A549 (cell line): ENCODE measurements around the gene EEIG1. TPM values are rescaled to one million over a fixed set of nuclear protein-coding genes. Genes with fewer than 3 reads are reported as not detected.

Experiments used
- ATAC-seq, 2 experiments: fragments of 200-7000 bp in 1 of 2; fragments of >200 bp in 1 of 2; cut with Nextera tagmentation in 1 of 2; cut with Tn5 transposase in 1 of 2; 3 replicates each; pipeline versions ENCODE4 v1.8.0 to v1.9.1; 2018 to 2020; ENCODE audit warnings: mild to moderate bottlenecking in 1 of 2, moderate library complexity in 1 of 2
- CTCF ChIA-PET: fragments of 300-600 bp; sonication (Branson Sonifier 250); formaldehyde crosslinking; extraction: SDS; loops from one replicate; lab custom pipeline; 2021; ENCODE audit warnings: antibody characterized with exemption, inconsistent platforms; lab: Yijun Ruan, JAX
- POLR2A ChIA-PET: fragments of 350-600 bp; formaldehyde crosslinking; extraction: SDS; loops from one replicate; lab custom pipeline; 2021; ENCODE audit warnings: antibody characterized with exemption, inconsistent platforms; lab: Yijun Ruan, JAX
- DNase-seq, 2 experiments: peaks; one replicate each; pipeline versions ENCODE4 v3.0.0 to v3.0.0-alpha.2; 2011 to 2016; ENCODE audit warnings: low read depth in 1 of 2, low spot score in 1 of 2
- FAIRE-seq: peaks from 2 replicates; lab custom pipeline; 2011; peaks lifted over from hg19 to GRCh38; lab: Jason Lieb, UNC
- H3K27ac ChIP-seq, 2 experiments: fragments of >200 bp; sonication (Bioruptor Twin); formaldehyde crosslinking; 3 replicates each; pipeline ENCODE4 v1.5.1; 2016 to 2017
- H3K4me1 ChIP-seq: fragments of >200 bp; sonication (Bioruptor Twin); formaldehyde crosslinking; 3 replicates; pipeline ENCODE4 v1.6.1; 2016
- H3K4me2 ChIP-seq: fragments of >200 bp; sonication (Bioruptor Twin); formaldehyde crosslinking; 3 replicates; pipeline ENCODE4 v1.6.1; 2016
- H3K4me3 ChIP-seq: fragments of >200 bp; sonication (Bioruptor Twin); formaldehyde crosslinking; 3 replicates; pipeline ENCODE4 v1.5.1; 2016
- H3K9me3 ChIP-seq: fragments of >200 bp; sonication (Bioruptor Twin); formaldehyde crosslinking; 3 replicates; pipeline ENCODE4 v1.6.1; 2016
- BHLHE40 ChIP-seq: IDR thresholded peaks from 2 replicates; pipeline ENCODE4 v1.6.1; 2012; ENCODE audit warnings: low read depth, low read length, inconsistent platforms
- CEBPB ChIP-seq, 2 experiments: fragments of >200 bp in 1 of 2; sonication (Bioruptor Twin) in 1 of 2; formaldehyde crosslinking in 1 of 2; IDR thresholded peaks; 2 replicates each; pipeline ENCODE4 v1.6.1; 2012 to 2016
- EHMT2 ChIP-seq: fragments of 200-600 bp; sonication (generic); IDR thresholded peaks from 2 replicates; pipeline ENCODE4 v1.6.1; 2016; ENCODE audit warnings: antibody characterized with exemption, low read depth, mild to moderate bottlenecking, moderate library complexity
- FOSL2 ChIP-seq, 2 experiments: fragments of 450-650 bp in 1 of 2; fragments of >200 bp in 1 of 2; sonication (Bioruptor Twin) in 1 of 2; formaldehyde crosslinking; IDR thresholded peaks; 2 replicates each; pipeline versions ENCODE4 v1.5.0 to v1.6.1; 2016 to 2020; ENCODE audit warnings: mild to moderate bottlenecking in 1 of 2, moderate library complexity in 1 of 2
- HOXB13 ChIP-seq: fragments of 250-450 bp; sonication (Bioruptor Pico); IDR thresholded peaks from 2 replicates; pipeline ENCODE4 v1.5.0; 2020; ENCODE audit warnings: low read depth, mild to moderate bottlenecking, moderate library complexity
- KDM1A ChIP-seq: fragments of 200-600 bp; sonication (generic); IDR thresholded peaks from 2 replicates; pipeline ENCODE4 v1.6.1; 2016; ENCODE audit warnings: low read depth, mild to moderate bottlenecking
- KDM5A ChIP-seq: fragments of 200-600 bp; sonication (generic); IDR thresholded peaks from 2 replicates; pipeline ENCODE4 v1.6.1; 2016; ENCODE audit warnings: antibody characterized with exemption, mild to moderate bottlenecking
- MAFK ChIP-seq: fragments of 450-650 bp; IDR thresholded peaks from 2 replicates; pipeline ENCODE4 v1.6.1; 2014; ENCODE audit not compliant: partially characterized antibody
- MAX ChIP-seq: IDR thresholded peaks from 2 replicates; pipeline ENCODE4 v1.6.1; 2012
- MAZ ChIP-seq: fragments of 150-350 bp; IDR thresholded peaks from 2 replicates; pipeline ENCODE4 v1.6.1; 2014; ENCODE audit warnings: antibody characterized with exemption, low read depth, low read length, borderline replicate concordance
- MYC ChIP-seq: IDR thresholded peaks from 2 replicates; pipeline ENCODE4 v1.6.1; 2012; ENCODE audit warnings: mild to moderate bottlenecking, inconsistent platforms, low read length, improper control_type of control experiment, borderline replicate concordance
- NPAS2 ChIP-seq: fragments of 250-450 bp; sonication (Bioruptor Pico); IDR thresholded peaks from 2 replicates; pipeline ENCODE4 v1.8.0; 2022; ENCODE audit warnings: mild to moderate bottlenecking, moderate library complexity, borderline replicate concordance
- PHF8 ChIP-seq: fragments of 200-600 bp; sonication (generic); IDR thresholded peaks from 2 replicates; pipeline ENCODE4 v1.6.1; 2016; ENCODE audit warnings: low read depth, mild to moderate bottlenecking, antibody characterized with exemption, moderate library complexity, borderline replicate concordance
- RFX5 ChIP-seq: fragments of 450-650 bp; IDR thresholded peaks from 2 replicates; pipeline ENCODE4 v1.7.1; 2014; ENCODE audit warnings: antibody characterized with exemption, mild to moderate bottlenecking, moderate library complexity
- TFCP2L1 ChIP-seq: fragments of 250-450 bp; sonication (Bioruptor Pico); IDR thresholded peaks from 2 replicates; pipeline ENCODE4 v1.5.0; 2021; ENCODE audit warnings: mild to moderate bottlenecking
- TP53 ChIP-seq: fragments of 250-450 bp; sonication (Bioruptor Pico); IDR thresholded peaks from 2 replicates; pipeline ENCODE4 v1.5.0; 2021; ENCODE audit warnings: mild to moderate bottlenecking, moderate library complexity
- ZC3H11A ChIP-seq: fragments of 450-650 bp; IDR thresholded peaks from 2 replicates; pipeline ENCODE4 v1.6.1; 2014; ENCODE audit warnings: antibody characterized with exemption, mild to moderate bottlenecking
- ZFP36 ChIP-seq: fragments of 450-650 bp; IDR thresholded peaks from 2 replicates; pipeline ENCODE4 v1.6.1; 2014; ENCODE audit warnings: borderline replicate concordance; ENCODE audit not compliant: partially characterized antibody
- ZNF302 ChIP-seq: fragments of 250-450 bp; sonication (Bioruptor Pico); IDR thresholded peaks from 2 replicates; pipeline ENCODE4 v1.9.0; 2021; ENCODE audit warnings: inconsistent platforms, mild to moderate bottlenecking, moderate library complexity
- ZSCAN20 ChIP-seq: fragments of 250-450 bp; sonication (Bioruptor Pico); IDR thresholded peaks from 2 replicates; pipeline ENCODE4 v1.8.0; 2022; ENCODE audit warnings: mild to moderate bottlenecking, moderate library complexity
- WGBS: methylation state at CpG from one replicate; pipeline ENCODE4 v1.1.6; 2017; ENCODE audit errors: missing lambda C conversion rate; 5-methylcytosine and 5-hydroxymethylcytosine counted together
- polyA plus RNA-seq, 4 experiments: library from polyadenylated mRNA; depleted of rRNA in 3 of 4; stranded (reverse); fragments of >200 nt; fragmentation: RNase III in 1 of 4; extraction: RNeasy Plus Mini Kit Qiagen cat#74134 plus additional on column Dnase treatment in 1 of 4; gene quantifications; 2 replicates in 3 of 4; 3 replicates in 1 of 4; pipeline ENCODE4 v1.2.3, GENCODE V29; 2011 to 2017
- TF ChIP-seq, protein P1 (sequence below): fragments of >200 bp; sonication (Bioruptor Twin); formaldehyde crosslinking; IDR thresholded peaks from 3 replicates; pipeline ENCODE4 v1.5.1; 2016
- TF ChIP-seq, protein P2 (sequence below): fragments of 250-450 bp; sonication (Bioruptor Pico); IDR thresholded peaks from 2 replicates; pipeline ENCODE4 v1.5.0; 2021; ENCODE audit warnings: mild to moderate bottlenecking, moderate library complexity, borderline replicate concordance

The EEIG1 gene
- polyA plus RNA-seq, 2 of the 4 experiments (the other 2 are of a cell fraction), result 30.3 to 33.0 TPM

GRCh38 chr9:127937056-127937387, 43.8 kb downstream of the EEIG1 start:
- ATAC-seq (peak in 1 of 2 experiments; percentile 3; a peak in 2 of 6 replicates), DNase-seq (no peak), FAIRE-seq (no peak)
- Histone ChIP-seq H3K9me3 (no peaks in the 10 kb centered on the region), H3K27ac (peak overlapping the region; percentile 80 to 92), H3K4me2 (peak overlapping the region; percentile 79), H3K4me3 (peak overlapping the region; percentile 61), H3K4me1 (peaks cover 33% of the 10 kb centered on the region)
- POLR2A ChIA-PET, result no interaction called here
- CTCF ChIA-PET, result interaction anchor here (0.5 to 35.7 kb wide), 4 partner anchors 16 to 133 kb away, joined by 3 to 827 read pairs (median 184); no protein-coding TSS in a partner anchor
- TF ChIP-seq, protein P1, sequence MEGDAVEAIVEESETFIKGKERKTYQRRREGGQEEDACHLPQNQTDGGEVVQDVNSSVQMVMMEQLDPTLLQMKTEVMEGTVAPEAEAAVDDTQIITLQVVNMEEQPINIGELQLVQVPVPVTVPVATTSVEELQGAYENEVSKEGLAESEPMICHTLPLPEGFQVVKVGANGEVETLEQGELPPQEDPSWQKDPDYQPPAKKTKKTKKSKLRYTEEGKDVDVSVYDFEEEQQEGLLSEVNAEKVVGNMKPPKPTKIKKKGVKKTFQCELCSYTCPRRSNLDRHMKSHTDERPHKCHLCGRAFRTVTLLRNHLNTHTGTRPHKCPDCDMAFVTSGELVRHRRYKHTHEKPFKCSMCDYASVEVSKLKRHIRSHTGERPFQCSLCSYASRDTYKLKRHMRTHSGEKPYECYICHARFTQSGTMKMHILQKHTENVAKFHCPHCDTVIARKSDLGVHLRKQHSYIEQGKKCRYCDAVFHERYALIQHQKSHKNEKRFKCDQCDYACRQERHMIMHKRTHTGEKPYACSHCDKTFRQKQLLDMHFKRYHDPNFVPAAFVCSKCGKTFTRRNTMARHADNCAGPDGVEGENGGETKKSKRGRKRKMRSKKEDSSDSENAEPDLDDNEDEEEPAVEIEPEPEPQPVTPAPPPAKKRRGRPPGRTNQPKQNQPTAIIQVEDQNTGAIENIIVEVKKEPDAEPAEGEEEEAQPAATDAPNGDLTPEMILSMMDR, result no peak
- TF ChIP-seq MAZ (no peak), EHMT2 (no peak), KDM1A (no peak), TFCP2L1 (CRISPR knock-in tag) (no peak), BHLHE40 (no peak), MAFK (no peak), CEBPB (IDR thresholded peaks at IDR 0.05) (no peak), KDM5A (no peak), ZFP36 (no peak), HOXB13 (CRISPR knock-in tag) (no peak), RFX5 (no peak), ZSCAN20 (no peak), MAX (no peak), MYC (no peak), ZNF302 (CRISPR knock-in tag) (no peak), FOSL2 (IDR thresholded peaks at IDR 0.05) (no peak), FOSL2 (CRISPR knock-in tag; IDR thresholded peaks at IDR 0.05) (no peak), ZC3H11A (no peak)
- TF ChIP-seq, protein P2, sequence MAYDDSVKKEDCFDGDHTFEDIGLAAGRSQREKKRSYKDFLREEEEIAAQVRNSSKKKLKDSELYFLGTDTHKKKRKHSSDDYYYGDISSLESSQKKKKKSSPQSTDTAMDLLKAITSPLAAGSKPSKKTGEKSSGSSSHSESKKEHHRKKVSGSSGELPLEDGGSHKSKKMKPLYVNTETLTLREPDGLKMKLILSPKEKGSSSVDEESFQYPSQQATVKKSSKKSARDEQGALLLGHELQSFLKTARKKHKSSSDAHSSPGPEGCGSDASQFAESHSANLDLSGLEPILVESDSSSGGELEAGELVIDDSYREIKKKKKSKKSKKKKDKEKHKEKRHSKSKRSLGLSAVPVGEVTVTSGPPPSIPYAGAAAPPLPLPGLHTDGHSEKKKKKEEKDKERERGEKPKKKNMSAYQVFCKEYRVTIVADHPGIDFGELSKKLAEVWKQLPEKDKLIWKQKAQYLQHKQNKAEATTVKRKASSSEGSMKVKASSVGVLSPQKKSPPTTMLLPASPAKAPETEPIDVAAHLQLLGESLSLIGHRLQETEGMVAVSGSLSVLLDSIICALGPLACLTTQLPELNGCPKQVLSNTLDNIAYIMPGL, result no peak
- 4% methylated on average over 7 of the region's 7 CpGs for WGBS

GRCh38 chr9:127936347-127936852, 44.4 kb downstream of the EEIG1 start:
- Histone ChIP-seq H3K4me3 (peak overlapping the region; percentile 61; the same call in 1 of the 3 replicates), H3K9me3 (no peaks in the 10 kb centered on the region), H3K27ac (peak overlapping the region in 1 of 2 experiments; percentile 92; a peak in 3 of 6 replicates), H3K4me2 (peak overlapping the region; percentile 79), H3K4me1 (peaks cover 38% of the 10 kb centered on the region)
- DNase-seq (no peak), ATAC-seq (no peak), FAIRE-seq (no peak)
- WGBS, result 63% methylated on average over 14 of the region's 14 CpGs
- POLR2A ChIA-PET, result no interaction called here
- TF ChIP-seq NPAS2 (CRISPR knock-in tag), result no peak
- no peak for TF ChIP-seq TP53 (CRISPR knock-in tag)
- TF ChIP-seq PHF8, result no peak
- TF ChIP-seq, protein P1, result no peak
- CTCF ChIA-PET, result interaction anchor here (1.4 to 35.7 kb wide), 4 partner anchors 15 to 102 kb away, joined by 3 to 827 read pairs (median 209); no protein-coding TSS in a partner anchor
